Renal cortex interstitium (tissue), 15 donors: ENCODE results near the gene CST8. TPM values are rescaled to one million over a fixed set of nuclear protein-coding genes. Genes with fewer than 3 reads are reported as not detected.

Source experiments
- DNase-seq, 11 donors: peaks; one replicate each; pipeline ENCODE4 v3.0.0-alpha.2; 2013; ENCODE audit warnings: low read depth in 9 of 11, low spot score in 4 of 11; ENCODE audit errors: extremely low read depth in 1 of 11
- long read RNA-seq, 16 experiments: transcript quantifications; one replicate each; lab custom pipeline, GENCODE V29; 2026
- polyA plus RNA-seq, 3 donors: library from polyadenylated mRNA; unstranded; fragments of 120-200 nt; gene quantifications; one replicate each; pipeline ENCODE4 v1.2.1, GENCODE V29; 2013; ENCODE audit not compliant: insufficient read length in 3 of 3

Gene CST8, protein sequence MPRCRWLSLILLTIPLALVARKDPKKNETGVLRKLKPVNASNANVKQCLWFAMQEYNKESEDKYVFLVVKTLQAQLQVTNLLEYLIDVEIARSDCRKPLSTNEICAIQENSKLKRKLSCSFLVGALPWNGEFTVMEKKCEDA
- polyA plus RNA-seq = not detected
- long read RNA-seq, donor 1 = 0 reads
- long read RNA-seq, donor 2 = 0 reads
- long read RNA-seq, donor 3 = 0 reads
- long read RNA-seq, donor 4 = 0 reads
- long read RNA-seq, donor 5 = 0 reads
- long read RNA-seq, donor 6 = 0 reads
- long read RNA-seq, donor 7 = 0 reads
- long read RNA-seq, donor 8 = 0 reads
- long read RNA-seq, donor 9 = 0 reads
- long read RNA-seq, donor 10 = 0 reads
- long read RNA-seq, donor 11 = 0 reads
- long read RNA-seq, donor 12 = 0 reads
- long read RNA-seq, donor 13 = 0 reads
- long read RNA-seq, donor 14 = 0 reads
- long read RNA-seq, donor 15 = 0 reads
- long read RNA-seq, donor 16 = 0 reads

DNA sequence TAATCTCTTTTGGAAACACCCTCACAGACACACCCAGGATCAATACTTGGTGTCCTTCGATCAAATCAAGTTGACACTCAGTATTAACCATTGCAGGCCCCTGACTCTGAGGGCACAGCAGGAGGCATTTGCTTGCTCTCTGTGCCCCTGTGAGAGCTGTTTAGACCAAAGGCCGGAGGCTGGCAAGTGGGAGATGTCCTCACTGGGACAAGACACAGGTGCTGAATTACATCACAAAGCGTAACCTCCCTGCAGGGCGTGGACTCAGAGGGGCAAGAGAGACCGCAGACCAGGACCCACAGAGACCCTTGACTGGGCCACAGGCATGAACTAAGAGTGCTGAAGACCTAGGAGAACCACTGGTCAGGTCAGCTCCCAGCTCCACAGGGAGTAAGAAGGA, at the start of gene CST8:
Gene CST8 (plus strand): TSS at position 301 of the 400 bp plus-strand sequence. CDS start 551 bp downstream, outside the sequence.
- no peak for DNase-seq

DNA sequence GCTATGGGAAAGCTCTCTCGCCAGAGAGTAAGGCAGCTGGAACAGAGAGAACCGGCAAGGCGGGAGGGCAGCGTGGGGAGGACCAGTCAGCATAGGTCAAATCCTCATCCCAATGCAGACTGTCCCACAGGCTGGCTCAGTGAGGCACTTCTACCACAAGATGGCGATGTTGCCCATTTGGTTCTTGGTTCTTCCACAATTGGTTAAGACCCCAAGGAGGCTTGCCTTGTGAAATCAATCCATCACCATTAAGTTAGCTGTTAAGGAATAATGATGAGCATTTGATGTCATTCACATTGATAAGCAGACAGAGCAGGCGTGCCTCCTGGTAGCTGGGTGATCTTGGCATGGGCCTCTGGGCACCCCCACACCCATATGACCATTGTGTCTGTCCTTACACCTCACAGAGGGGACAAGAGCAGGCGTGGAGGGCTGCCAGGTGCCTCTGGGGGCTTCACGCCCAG, 49.0 kb upstream of the CST8 start:
- DNase-seq = peak; percentile 47 to 86 (median 64)

DNA sequence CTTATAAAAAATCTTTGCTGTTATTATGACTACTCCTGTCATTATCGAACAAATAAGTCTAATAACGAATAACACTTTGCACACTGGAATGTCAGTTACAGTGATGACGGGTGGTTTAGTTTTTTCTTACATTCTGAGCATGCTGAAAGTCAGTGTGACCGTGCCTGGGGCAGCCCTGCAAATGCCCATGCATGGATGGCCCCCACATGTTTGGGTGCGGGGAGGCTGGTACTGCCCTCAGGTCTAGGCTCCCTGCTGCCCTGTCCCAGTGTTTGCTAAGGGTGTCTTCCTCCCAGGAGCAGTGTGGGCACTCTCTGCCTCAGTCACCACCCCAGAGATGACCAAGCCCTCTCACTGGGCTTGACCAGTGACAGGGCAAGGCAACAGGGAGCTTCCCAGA, 48.5 kb upstream of the CST8 start:
- no peak for DNase-seq

GRCh38 chr20:23444859-23445258, 46.1 kb upstream of the CST8 start:
- no peak for DNase-seq

- DNase-seq = no peak
Measured at GRCh38 chr20:23445596-23446217, 45.2 kb upstream of the CST8 start.

DNA sequence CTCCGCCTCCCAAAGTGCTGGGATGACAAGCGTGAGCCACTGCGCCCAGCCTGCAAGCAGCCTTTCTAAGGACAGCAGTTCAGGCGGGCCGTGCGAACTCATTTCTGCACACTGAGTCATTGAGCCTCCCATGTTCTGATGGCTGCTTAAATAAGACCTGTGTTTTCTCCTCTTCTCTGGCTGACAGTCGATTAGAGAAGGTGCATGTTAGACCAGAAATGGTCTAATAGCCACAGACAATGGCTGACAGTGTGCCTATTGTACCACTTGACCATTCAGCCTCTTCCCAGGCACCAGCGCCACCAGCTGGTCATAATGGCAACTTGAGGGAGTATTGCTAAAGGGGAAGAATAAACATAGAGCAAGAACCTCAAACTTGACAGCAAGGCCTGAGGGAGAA, 44.4 kb upstream of the CST8 start:
- DNase-seq = peak in 1 of 11 donors; percentile 20

DNA sequence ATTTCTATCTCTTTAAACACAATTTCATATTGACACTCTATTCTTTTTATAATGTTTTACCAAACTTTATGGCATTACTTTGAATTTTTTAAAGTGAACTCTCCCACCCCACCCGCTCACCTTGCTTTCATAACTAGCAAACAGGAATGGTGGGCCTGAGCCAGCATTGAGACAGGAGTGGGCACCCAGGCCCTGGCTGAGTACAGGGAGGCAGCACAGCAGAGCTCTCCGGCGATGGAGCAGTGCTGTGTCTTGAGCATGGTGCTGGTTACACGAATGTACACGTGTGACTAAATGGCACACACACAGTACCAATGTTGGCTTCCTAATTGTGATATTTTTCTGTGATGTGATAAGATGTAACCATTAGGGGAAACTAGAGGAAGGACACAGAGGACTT, 42.8 kb upstream of the CST8 start:
- DNase-seq = no peak

GRCh38 chr20:23449421-23449820, 41.5 kb upstream of the CST8 start:
- no peak for DNase-seq

DNA sequence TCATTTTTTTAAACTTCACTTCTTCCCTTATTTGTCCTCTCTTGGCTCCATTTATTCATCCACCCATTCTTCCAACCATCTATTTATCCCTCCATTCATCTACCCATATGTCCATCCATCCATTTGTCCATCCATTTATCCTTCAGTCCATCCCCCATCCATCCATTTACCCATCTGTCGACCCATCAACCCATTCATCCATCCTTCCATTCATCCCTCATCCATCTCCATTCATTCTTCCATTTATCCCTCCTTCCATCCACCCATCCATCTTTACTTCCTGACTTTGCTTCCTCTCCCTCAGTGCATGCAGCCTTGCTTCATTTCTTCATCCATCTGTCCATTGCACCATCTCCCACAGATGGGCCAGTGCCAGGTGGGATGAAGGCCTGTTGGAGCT, 40.0 kb upstream of the CST8 start:
- DNase-seq = no peak

DNA sequence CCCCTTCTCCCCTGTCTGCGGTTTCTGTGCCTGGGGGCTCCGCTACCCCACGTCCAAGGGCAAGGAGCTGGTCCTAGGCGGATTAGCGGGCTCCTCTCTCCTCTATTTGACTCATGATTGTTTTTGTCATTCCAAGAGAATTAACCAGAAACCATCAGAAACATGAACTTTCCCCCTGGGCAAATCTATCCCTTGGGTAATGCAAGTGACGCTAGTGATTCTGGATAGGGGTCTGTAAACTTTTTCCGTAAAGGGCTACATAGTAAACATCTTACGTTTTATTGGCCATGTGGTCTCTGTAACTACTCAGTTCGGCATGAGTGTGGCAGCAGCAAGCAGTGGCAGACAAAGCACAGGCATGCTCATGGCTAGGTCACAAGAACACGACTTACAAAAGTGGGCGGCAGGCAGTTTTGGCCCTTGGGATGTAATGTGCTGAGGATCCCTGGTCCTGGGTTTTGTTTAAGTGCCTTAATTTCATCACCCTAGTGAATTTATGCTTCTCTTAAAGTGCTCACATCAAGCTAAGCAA, 38.9 kb upstream of the CST8 start:
- DNase-seq = no peak

GRCh38 chr20:23452776-23453175, 38.1 kb upstream of the CST8 start, which contains the start of gene CST11:
TSS of gene CST11 (minus strand) at chr20:23452876. CDS start at chr20:23452811, 65 bp downstream.
- DNase-seq = no peak

DNA sequence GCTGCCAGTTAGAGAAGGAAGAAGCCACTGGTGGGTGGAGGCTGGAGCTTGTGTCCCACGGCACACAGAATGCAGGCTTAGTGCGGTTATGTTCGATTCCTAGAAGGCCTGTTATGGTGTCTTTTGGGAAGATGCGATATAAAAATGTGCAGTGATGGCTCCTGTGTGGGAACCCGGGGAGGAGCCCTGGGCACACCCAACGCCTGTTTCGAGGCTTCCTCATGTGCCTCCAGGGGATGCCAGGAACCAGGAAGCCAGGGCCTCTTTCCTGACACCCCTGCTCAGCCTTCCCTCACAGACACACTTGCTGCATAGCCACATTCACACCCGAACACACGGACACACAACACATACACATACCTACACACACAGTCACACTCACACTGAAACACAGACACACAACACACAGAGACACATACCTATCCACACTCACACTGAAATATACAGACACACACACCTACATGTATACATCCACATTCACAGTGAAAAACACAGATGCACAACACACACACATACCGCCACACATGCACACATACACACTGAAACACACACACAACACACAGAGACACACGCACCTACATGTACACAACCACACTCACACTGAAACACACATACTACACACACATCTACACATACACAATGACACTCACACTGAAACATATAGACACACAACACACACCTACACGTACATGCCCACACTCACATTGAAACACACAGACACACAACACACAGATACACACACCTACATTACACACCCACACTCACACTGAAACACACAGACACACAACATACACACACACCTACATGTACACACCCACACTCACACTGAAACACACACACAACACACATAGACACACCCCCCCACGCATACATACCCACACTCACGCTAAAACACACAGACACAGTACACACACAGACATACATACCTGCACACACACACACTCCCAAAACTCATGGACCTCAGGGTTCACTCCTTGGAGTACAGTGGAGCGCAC, 37.1 kb upstream of the CST8 start:
- no peak for DNase-seq

DNA sequence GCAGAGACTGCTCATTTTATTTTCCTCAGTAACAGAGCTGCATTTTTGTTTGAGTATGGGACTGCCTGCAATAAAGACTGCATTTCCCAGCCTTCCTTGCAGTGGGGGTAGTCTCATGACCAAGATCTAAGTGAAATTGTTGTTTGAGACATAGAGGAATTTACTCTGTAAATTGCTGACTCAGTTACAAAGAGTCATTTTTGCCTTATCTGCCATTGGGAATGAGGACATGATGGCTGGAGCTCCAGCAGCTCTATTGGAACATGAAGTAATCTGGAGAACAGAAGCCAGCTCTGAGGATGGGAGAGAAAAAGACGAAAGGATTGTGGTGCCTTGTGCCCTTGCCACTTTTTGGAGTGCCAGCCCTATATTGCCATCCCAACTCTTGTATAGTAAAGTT, 36.1 kb upstream of the CST8 start:
- no peak for DNase-seq

DNA sequence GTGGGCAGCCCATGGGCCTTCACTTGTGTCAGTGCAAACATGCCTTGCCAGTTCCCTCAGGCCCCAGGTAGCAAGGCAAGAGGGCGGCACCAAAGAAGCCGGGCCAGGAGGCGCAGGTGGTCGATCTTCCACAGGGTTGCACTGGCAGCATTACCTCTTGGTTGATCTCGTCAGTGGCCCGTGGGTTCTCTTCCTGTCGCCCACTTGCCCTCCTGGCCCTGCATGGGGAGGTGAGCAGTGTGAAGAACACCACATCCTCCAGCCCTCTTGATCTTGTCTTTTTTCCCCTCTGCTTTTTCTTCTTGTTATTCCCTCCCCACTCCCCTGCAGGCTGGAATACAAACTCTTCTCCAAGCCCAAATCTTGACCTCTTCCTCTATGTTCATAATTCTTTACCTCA, 35.3 kb upstream of the CST8 start:
- no peak for DNase-seq

GRCh38 chr20:23456409-23456808, 34.5 kb upstream of the CST8 start:
- no peak for DNase-seq

GRCh38 chr20:23456873-23457272, 34.0 kb upstream of the CST8 start:
- DNase-seq = no peak

- no peak for DNase-seq
Measured at GRCh38 chr20:23459461-23460150, 31.3 kb upstream of the CST8 start.

DNA sequence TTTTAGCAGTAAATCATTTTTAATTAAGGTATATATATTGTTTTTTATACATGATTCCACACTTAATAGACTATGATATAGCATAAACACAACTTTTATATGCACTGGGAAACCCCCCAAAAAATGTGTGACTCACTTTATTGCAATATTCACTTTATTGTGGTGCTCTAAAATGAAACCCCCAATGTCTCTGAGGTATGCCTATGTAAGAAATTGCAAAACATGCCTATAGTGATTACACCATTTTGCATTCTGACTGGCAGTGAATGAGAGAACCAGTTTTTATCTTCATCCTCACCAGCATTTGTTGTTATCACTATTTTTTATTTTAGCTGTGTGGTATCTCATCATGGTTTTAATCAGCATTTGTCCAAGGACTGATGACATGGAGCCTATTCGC, 29.7 kb upstream of the CST8 start:
- no peak for DNase-seq
